Stomach (tissue), 9 donors: ENCODE measurements around the gene NCKAP5. TPM values are rescaled to one million over a fixed set of nuclear protein-coding genes. Genes with fewer than 3 reads are reported as not detected.

Experiments
- DNase-seq, 2 donors: peaks; one replicate each; pipeline versions ENCODE4 v3.0.0 to v3.0.0-alpha.2; 2013 to 2019
- H3K27ac ChIP-seq, 5 donors: fragments of 200-600 bp in 4 of 5; sonication (generic) in 4 of 5; one replicate each; pipeline ENCODE4 v1.5.1; 2013 to 2019; ENCODE audit warnings: mild to moderate bottlenecking in 1 of 5, moderate library complexity in 1 of 5
- H3K27me3 ChIP-seq, 3 donors: fragments of 200-600 bp; sonication (generic); one replicate each; pipeline ENCODE4 v1.5.1; 2017 to 2019; ENCODE audit warnings: mixed run types in 1 of 3
- H3K36me3 ChIP-seq, 4 donors: fragments of 200-600 bp; sonication (generic); 1 replicate in 3 of 4; 2 replicates in 1 of 4; pipeline ENCODE4 v1.5.1; 2016 to 2019
- H3K4me1 ChIP-seq, 4 donors: fragments of 200-600 bp; sonication (generic); one replicate each; pipeline ENCODE4 v1.5.1; 2016 to 2019
- H3K4me3 ChIP-seq, 4 donors: fragments of 200-600 bp; sonication (generic) in 3 of 4; one replicate each; pipeline ENCODE4 v1.5.1; 2016 to 2019; ENCODE audit warnings: mild to moderate bottlenecking in 1 of 4
- H3K9me3 ChIP-seq, 4 donors: fragments of 200-600 bp; sonication (generic); one replicate each; pipeline ENCODE4 v1.5.1; 2016 to 2019
- EP300 ChIP-seq: sonication (generic); formaldehyde crosslinking; IDR thresholded peaks from one replicate; pipeline ENCODE4 v1.6.1; 2017; ENCODE audit warnings: antibody characterized with exemption
- POLR2A ChIP-seq, 4 donors: fragments of 450-650 bp; IDR thresholded peaks; one replicate each; pipeline ENCODE4 v1.6.1; 2016; ENCODE audit warnings: antibody characterized with exemption in 4 of 4, control low read depth in 2 of 4, mild to moderate bottlenecking in 1 of 4, moderate library complexity in 1 of 4
- POLR2AphosphoS5 ChIP-seq, 3 donors: sonication (generic); formaldehyde crosslinking; IDR thresholded peaks; one replicate each; pipeline ENCODE4 v1.6.1; 2016; ENCODE audit warnings: antibody characterized with exemption in 3 of 3
- WGBS, 5 donors: extraction: QIAGEN DNeasy Blood & Tissue Kit in 3 of 5; methylation state at CpG; one replicate each; pipeline versions ENCODE4 v1.1.5 to v1.1.7; 2013 to 2018; 5-methylcytosine and 5-hydroxymethylcytosine counted together
- intact Hi-C: fragments of 100-400 bp; cut with DNase I; formaldehyde crosslinking; loops from one replicate; pipeline ENCODE4 v1.15.1; 2023; ENCODE audit warnings: low total_unique reads
- polyA plus RNA-seq, 3 donors: library from polyadenylated mRNA; stranded (reverse); fragments of 200-250 nt; gene quantifications; one replicate each; pipeline ENCODE4 v1.2.3, GENCODE V29; 2013
- total RNA-seq, 5 donors: library from RNA; depleted of rRNA; stranded (reverse); fragments of >200 nt; gene quantifications; one replicate each; pipeline versions ENCODE4 v1.1.0 to v1.2.3, GENCODE V29; 2014 to 2016
- TF ChIP-seq, protein P1 (sequence below), 7 experiments: fragments of 450-650 bp in 4 of 7; fragments of 200-600 bp in 3 of 7; sonication (generic) in 3 of 7; IDR thresholded peaks; one replicate each; pipeline ENCODE4 v1.5.1; 2016 to 2019; ENCODE audit warnings: antibody characterized with exemption in 7 of 7, control low read depth in 2 of 7, mild to moderate bottlenecking in 1 of 7
- donor health status: healthy with polysubstance abuse.
- donor health status: Bipolar disorder and iron deficiency.
- donor health status: healthy.

The NCKAP5 gene
- total and polyA plus RNA-seq, 8 donors, result 0.58 to 8.0 (median 1.6) TPM; not detected in 1

DNA sequence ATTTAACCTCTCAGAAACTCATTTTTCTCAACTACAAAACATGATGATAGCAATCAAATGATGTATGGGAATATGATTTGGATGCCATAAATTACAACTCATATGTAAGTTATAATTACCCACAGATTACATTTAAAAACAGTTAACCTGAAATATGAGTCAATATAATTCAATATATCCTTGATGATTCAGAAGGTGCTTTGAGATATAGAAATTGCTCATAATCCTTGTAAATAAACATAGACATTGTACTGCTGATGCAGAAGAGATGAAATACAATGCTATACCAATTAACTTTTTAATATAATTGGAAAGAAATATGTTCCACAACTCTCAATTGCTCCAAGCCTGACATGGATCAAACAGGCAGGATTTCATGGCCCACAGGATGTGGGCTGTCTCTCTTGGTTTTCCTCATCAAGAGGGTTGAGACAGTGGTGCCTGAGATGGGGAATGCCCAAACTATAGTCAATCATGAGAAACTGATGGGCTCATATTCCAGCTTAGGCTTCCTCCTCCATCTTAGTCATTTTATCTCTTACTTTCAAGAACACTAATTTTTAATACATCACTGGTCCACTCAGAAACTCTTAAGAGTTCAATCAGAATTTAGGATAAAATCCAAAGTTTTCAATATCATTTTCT lies 49.4 kb downstream of the NCKAP5 start:
- H3K4me3 ChIP-seq, result no peak overlapping the region

DNA sequence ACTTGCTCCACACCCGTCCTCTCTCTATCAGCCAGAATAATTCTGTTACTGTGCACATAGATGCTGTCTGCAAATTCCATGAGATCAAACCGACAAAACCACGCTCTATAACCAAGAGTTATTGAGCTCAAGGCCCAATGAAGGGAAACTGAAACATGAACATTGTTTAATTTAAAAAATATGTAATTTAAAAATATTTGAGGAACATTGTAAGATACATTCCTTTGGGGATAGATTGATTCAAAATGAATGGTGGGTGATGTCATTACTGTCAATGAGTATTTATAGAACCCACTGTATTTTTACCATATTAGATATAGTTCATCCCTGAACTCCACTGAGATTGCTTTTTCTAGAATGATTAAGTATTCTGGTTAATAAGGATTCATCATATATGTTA lies 50.4 kb downstream of the NCKAP5 start:
- Histone ChIP-seq H3K36me3 (no peaks in the 10 kb centered on the region), H3K9me3 (no peaks in the 10 kb centered on the region), H3K4me3 (no peak overlapping the region), H3K27me3 (no peaks in the 10 kb centered on the region), H3K27ac (no peak overlapping the region), H3K4me1 (no peaks in the 10 kb centered on the region)
- 75 to 83% (median 82%) methylated on average over 3 of the region's 3 CpGs for WGBS, 5 donors
- intact Hi-C loops, result no loop called here
- TF ChIP-seq EP300 (no peak), POLR2A (IDR thresholded peaks at IDR 0.05) (no peak), POLR2AphosphoS5 (IDR thresholded peaks at IDR 0.05) (no peak)
- TF ChIP-seq, protein P1, sequence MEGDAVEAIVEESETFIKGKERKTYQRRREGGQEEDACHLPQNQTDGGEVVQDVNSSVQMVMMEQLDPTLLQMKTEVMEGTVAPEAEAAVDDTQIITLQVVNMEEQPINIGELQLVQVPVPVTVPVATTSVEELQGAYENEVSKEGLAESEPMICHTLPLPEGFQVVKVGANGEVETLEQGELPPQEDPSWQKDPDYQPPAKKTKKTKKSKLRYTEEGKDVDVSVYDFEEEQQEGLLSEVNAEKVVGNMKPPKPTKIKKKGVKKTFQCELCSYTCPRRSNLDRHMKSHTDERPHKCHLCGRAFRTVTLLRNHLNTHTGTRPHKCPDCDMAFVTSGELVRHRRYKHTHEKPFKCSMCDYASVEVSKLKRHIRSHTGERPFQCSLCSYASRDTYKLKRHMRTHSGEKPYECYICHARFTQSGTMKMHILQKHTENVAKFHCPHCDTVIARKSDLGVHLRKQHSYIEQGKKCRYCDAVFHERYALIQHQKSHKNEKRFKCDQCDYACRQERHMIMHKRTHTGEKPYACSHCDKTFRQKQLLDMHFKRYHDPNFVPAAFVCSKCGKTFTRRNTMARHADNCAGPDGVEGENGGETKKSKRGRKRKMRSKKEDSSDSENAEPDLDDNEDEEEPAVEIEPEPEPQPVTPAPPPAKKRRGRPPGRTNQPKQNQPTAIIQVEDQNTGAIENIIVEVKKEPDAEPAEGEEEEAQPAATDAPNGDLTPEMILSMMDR (IDR thresholded peaks at IDR 0.05), result no peak
- no peak for DNase-seq

More for the DNA sequence above, 49.4 kb downstream of the NCKAP5 start:
- intact Hi-C loops, result no loop called here
- no peak for DNase-seq
- no peaks in the 10 kb centered on the region for H3K4me1 ChIP-seq
- no peaks in the 10 kb centered on the region for H3K36me3 ChIP-seq
- H3K9me3 ChIP-seq, result no peaks in the 10 kb centered on the region
- no peaks in the 10 kb centered on the region for H3K27me3 ChIP-seq
- TF ChIP-seq POLR2AphosphoS5 (IDR thresholded peaks at IDR 0.05), result no peak
- TF ChIP-seq, protein P1 (IDR thresholded peaks at IDR 0.05), result no peak
- TF ChIP-seq EP300, result no peak
- no peak for TF ChIP-seq POLR2A (IDR thresholded peaks at IDR 0.05)
- no peak overlapping the region for H3K27ac ChIP-seq

DNA sequence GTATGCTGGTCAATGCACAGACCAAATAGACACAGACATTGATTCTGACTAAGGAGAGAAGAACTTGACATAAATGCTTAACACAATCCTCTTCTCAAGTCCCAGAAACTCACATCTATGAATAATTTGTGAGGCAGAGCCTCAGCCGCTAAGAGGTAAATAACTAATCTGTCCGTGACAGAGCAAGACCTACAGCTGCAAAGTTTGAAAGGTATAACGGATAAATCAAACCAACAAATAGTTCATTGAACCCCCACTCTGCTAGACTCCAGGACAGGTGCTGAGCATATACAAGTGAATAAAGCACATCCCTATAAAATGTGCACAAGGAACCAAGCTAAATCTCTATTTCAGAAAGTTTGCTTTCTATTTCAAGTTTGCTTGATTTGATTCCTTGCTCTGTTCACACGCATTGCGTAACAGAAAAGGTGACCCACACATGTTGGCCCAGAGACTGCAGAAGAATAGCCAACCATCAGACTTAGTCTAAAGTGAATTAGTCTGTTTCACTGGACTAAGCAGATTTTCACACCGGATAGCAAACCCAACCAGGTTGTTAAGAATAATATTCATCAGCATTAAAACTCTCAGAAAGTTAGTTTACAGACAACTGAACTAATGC lies 51.7 kb downstream of the NCKAP5 start:
- H3K4me3 ChIP-seq, result no peak overlapping the region
- TF ChIP-seq POLR2A (IDR thresholded peaks at IDR 0.05) (no peak), POLR2AphosphoS5 (IDR thresholded peaks at IDR 0.05) (no peak), EP300 (no peak)
- TF ChIP-seq, protein P1 (IDR thresholded peaks at IDR 0.05), result no peak
- no peak for DNase-seq
- no peaks in the 10 kb centered on the region for H3K4me1 ChIP-seq
- H3K27ac ChIP-seq, result no peak overlapping the region
- no peaks in the 10 kb centered on the region for H3K9me3 ChIP-seq
- no peaks in the 10 kb centered on the region for H3K36me3 ChIP-seq
- WGBS, 5 donors, result 92 to 95% (median 94%) methylated on average over 6 of the region's 6 CpGs
- intact Hi-C loops, result no loop called here
- H3K27me3 ChIP-seq, result no peaks in the 10 kb centered on the region

DNA sequence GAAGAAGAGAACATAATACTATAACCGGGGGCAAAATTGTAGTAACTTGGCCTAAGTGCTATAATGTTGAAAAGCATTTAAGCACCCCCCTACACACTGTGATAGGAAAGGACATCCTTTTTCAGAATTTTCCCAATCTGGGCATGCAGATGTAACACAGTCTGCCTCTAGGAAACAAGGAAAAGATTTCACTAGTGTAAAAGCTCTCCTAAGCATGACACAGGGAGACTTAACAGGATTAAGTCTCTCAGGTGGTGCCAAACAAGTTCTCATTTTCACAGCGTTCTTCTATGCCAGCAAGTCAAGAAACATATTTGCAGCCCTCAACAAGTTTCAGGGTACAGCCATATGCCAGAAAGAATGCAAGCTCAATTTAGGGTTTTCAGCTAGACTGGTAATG lies 53.0 kb downstream of the NCKAP5 start:
- intact Hi-C loops, result no loop called here
- H3K4me1 ChIP-seq, result no peaks in the 10 kb centered on the region
- H3K27me3 ChIP-seq, result no peaks in the 10 kb centered on the region
- WGBS, 5 donors, result 82 to 94% (median 87%) methylated on average over 2 of the region's 2 CpGs
- no peaks in the 10 kb centered on the region for H3K36me3 ChIP-seq
- no peak overlapping the region for H3K27ac ChIP-seq
- no peak for DNase-seq
- TF ChIP-seq, protein P1 (IDR thresholded peaks at IDR 0.05), result no peak
- TF ChIP-seq EP300, result no peak
- no peak for TF ChIP-seq POLR2AphosphoS5 (IDR thresholded peaks at IDR 0.05)
- no peak for TF ChIP-seq POLR2A (IDR thresholded peaks at IDR 0.05)
- no peaks in the 10 kb centered on the region for H3K9me3 ChIP-seq
- H3K4me3 ChIP-seq, result no peak overlapping the region
